B cell (primary cell): ENCODE results near the gene FAM118B. TPM values are rescaled to one million over a fixed set of nuclear protein-coding genes. Genes with fewer than 3 reads are reported as not detected.

Experiments
- ATAC-seq: fragments of 200-7000 bp; cut with Tn5 transposase; one replicate; pipeline ENCODE4 v1.10.0; 2021; ENCODE audit warnings: low read depth, mild to moderate bottlenecking, moderate number of reproducible peaks, moderate library complexity
- CTCF ChIA-PET: fragments of 350-600 bp; sonication (Branson Sonifier 250); formaldehyde crosslinking; loops from one replicate; lab custom pipeline; 2021; ENCODE audit warnings: antibody characterized with exemption, inconsistent platforms; lab: Charles Lee
- POLR2A ChIA-PET: fragments of 350-600 bp; sonication (Branson Sonifier 250); formaldehyde crosslinking; loops from one replicate; lab custom pipeline; 2021; ENCODE audit warnings: antibody characterized with exemption; lab: Charles Lee
- DNase-seq: peaks from one replicate; pipeline ENCODE4 v3.0.0; 2013
- H2AFZ ChIP-seq: 2 replicates; pipeline ENCODE4 v1.6.1; 2012; ENCODE audit warnings: mild to moderate bottlenecking, low read depth, low read length; ENCODE audit not compliant: insufficient read depth, poor library complexity, severe bottlenecking
- H3K27ac ChIP-seq, 2 donors: 1 replicate in 1 of 2; 2 replicates in 1 of 2; pipeline ENCODE4 v1.5.1; 2012 to 2013; ENCODE audit warnings: low read length in 2 of 2, mild to moderate bottlenecking in 2 of 2, moderate library complexity in 1 of 2
- H3K27me3 ChIP-seq, 4 experiments: fragments of 200-600 bp in 1 of 4; sonication (generic) in 1 of 4; replicated peaks in 1 of 4; 1 replicate in 2 of 4; 2 replicates in 2 of 4; pipeline versions ENCODE4 v1.6.1 to v1.7.0; 2013 to 2016; ENCODE audit warnings: low read length in 3 of 4, mild to moderate bottlenecking in 2 of 4, mixed read lengths in 1 of 4, moderate library complexity in 1 of 4; ENCODE audit not compliant: insufficient read depth in 4 of 4, control insufficient read depth in 3 of 4; ENCODE audit errors: control extremely low read depth in 1 of 4
- H3K36me3 ChIP-seq, 2 experiments: replicated peaks in 1 of 2; 1 replicate in 1 of 2; 2 replicates in 1 of 2; pipeline versions ENCODE4 v1.6.1 to v1.7.1; 2013; ENCODE audit warnings: low read length in 1 of 2; ENCODE audit not compliant: insufficient read depth in 2 of 2, control insufficient read depth in 1 of 2; ENCODE audit errors: control extremely low read depth in 1 of 2, extremely low read depth in 1 of 2
- H3K4me1 ChIP-seq, 2 donors: fragments of 200-600 bp in 1 of 2; sonication (generic) in 1 of 2; 1 replicate in 1 of 2; 2 replicates in 1 of 2; pipeline versions ENCODE4 v1.5.1 to v1.6.1; 2013 to 2017; ENCODE audit warnings: low read length in 2 of 2; ENCODE audit not compliant: control insufficient read depth in 2 of 2, insufficient read depth in 2 of 2
- H3K4me2 ChIP-seq: replicated peaks from 2 replicates; pipeline ENCODE3; 2012; ENCODE audit warnings: mild to moderate bottlenecking, low read depth, low read length; ENCODE audit not compliant: poor library complexity, severe bottlenecking
- H3K4me3 ChIP-seq, 5 experiments: fragments of 200-600 bp in 1 of 5; sonication (generic) in 1 of 5; 1 replicate in 3 of 5; 2 replicates in 2 of 5; pipeline versions ENCODE4 v1.5.1 to v1.7.0; 2011 to 2016; ENCODE audit warnings: low read length in 4 of 5, mild to moderate bottlenecking in 4 of 5, low read depth in 2 of 5, control low read depth in 1 of 5, moderate library complexity in 1 of 5; ENCODE audit not compliant: insufficient read depth in 1 of 5; ENCODE audit errors: control extremely low read depth in 1 of 5, extremely low read depth in 1 of 5
- H3K79me2 ChIP-seq: fragments of 200-600 bp; sonication (generic); one replicate; pipeline ENCODE4 v1.6.0; 2016; ENCODE audit warnings: low read length; ENCODE audit not compliant: control insufficient read depth, insufficient read depth
- H3K9ac ChIP-seq: fragments of 200-600 bp; sonication (generic); 2 replicates; pipeline ENCODE4 v1.6.1; 2017; ENCODE audit warnings: mild to moderate bottlenecking, low read length, moderate library complexity
- H3K9me3 ChIP-seq, 3 donors: one replicate each; pipeline versions ENCODE4 v1.6.1 to v1.7.1; 2013; ENCODE audit warnings: low read length in 2 of 3; ENCODE audit not compliant: control insufficient read depth in 2 of 3, insufficient read depth in 1 of 3; ENCODE audit errors: control extremely low read depth in 1 of 3
- H4K20me1 ChIP-seq: 2 replicates; pipeline ENCODE4 v1.6.0; 2012; ENCODE audit warnings: mild to moderate bottlenecking, low read length; ENCODE audit not compliant: insufficient read depth, control insufficient read depth, poor library complexity, severe bottlenecking
- H3K27ac Mint-ChIP-seq: one replicate; pipeline ENCODE4 v1.8.0; 2021; ENCODE audit warnings: mixed read lengths
- H3K27me3 Mint-ChIP-seq: one replicate; pipeline ENCODE4 v1.8.0; 2021; ENCODE audit warnings: mixed read lengths
- H3K4me1 Mint-ChIP-seq: one replicate; pipeline ENCODE4 v1.8.0; 2021; ENCODE audit warnings: mixed read lengths
- H3K4me3 Mint-ChIP-seq: one replicate; pipeline ENCODE4 v1.8.0; 2021; ENCODE audit warnings: mixed read lengths
- H3K9me3 Mint-ChIP-seq: one replicate; pipeline ENCODE4 v1.8.0; 2022; ENCODE audit warnings: mixed read lengths; ENCODE audit not compliant: insufficient read depth
- EZH2 ChIP-seq: IDR thresholded peaks from 2 replicates; pipeline ENCODE4 v1.6.1; 2012; ENCODE audit warnings: borderline replicate concordance, low read depth, mild to moderate bottlenecking, moderate library complexity, low read length; ENCODE audit not compliant: insufficient read depth, poor library complexity, severe bottlenecking
- WGBS: methylation state at CpG from one replicate; pipeline ENCODE4 v1.1.5; 2013; ENCODE audit warnings: missing lambda C conversion rate; ENCODE audit not compliant: insufficient coverage; 5-methylcytosine and 5-hydroxymethylcytosine counted together
- intact Hi-C: fragments of 100-400 bp; cut with micrococcal nuclease; formaldehyde crosslinking; loops from one replicate; pipeline ENCODE4 v1.10.0; 2022
- polyA plus RNA-seq: library from polyadenylated mRNA; depleted of rRNA; stranded (reverse); fragments of >200 nt; gene quantifications from 2 replicates; pipeline ENCODE4 v1.2.3, GENCODE V29; 2012
- small RNA-seq: library from RNA; depleted of rRNA; stranded (forward); fragments of <200 nt; gene quantifications from one replicate; pipeline ENCODE3, GENCODE V24; 2012; ENCODE audit warnings: low replicate concordance, low read depth; ENCODE audit not compliant: insufficient read length
- total RNA-seq, 2 donors: library from RNA; stranded (reverse); fragments of 120-200 nt in 1 of 2; gene quantifications; 1 replicate in 1 of 2; 2 replicates in 1 of 2; pipeline versions ENCODE4 v1.2.3 to v1.2.4, GENCODE V29; 2013 to 2022
- TF ChIP-seq, protein P1 (sequence below): fragments of 200-600 bp; IDR thresholded peaks from one replicate; pipeline ENCODE4 v1.8.0; 2022; ENCODE audit warnings: antibody characterized with exemption, mild to moderate bottlenecking

FAM118B gene
- total and polyA plus RNA-seq, 2 donors (not counting 1 experiment from before 2014, with no cell fraction given), result 7.3 to 14.1 TPM

DNA sequence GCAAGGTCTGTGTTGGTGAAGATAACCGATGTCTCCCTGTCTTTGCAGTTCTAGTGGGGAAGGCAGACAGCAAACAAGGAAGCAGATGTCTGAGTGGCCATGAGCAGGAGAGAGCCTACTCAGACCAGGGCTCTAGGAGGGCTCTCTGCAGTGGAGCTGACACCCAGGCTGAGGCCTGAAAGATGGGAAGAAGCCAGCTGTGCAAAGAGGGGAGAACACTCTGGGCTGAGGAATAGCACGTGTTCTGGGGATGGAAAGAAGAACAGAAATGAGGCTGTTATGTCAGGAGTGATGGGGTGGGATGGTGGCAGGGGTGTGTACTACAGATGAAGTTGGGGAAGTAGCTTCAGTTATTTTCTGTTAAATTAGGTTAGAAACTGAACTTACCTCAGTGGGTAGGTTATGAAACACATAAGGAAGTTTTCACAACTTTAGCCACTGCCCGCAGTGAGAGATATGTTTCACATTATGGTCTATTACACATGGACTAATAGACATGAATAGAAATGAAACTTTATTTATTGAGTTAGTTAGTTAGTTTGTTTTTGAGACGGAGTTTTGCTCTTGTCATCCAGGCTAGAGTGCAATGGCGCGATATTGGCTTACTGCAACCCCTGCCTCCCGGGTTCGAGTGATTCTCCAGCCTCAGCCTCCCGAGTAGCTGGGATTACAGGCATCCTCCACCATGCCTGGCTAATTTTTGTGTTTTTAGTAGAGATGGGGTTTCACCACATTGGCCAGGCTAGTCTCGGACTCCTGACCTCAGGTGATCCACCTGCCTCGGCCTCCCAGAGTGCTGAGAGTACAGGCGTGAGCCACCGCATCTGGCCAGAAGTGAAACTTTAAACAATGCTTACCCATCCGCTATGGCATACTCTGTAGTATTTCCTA is 100.1 kb downstream of the FAM118B start:
- intact Hi-C loops, result no loop called here
- H3K27me3 Mint-ChIP-seq, result no peaks in the 10 kb centered on the region
- no peak overlapping the region for H3K4me3 Mint-ChIP-seq

More for the DNA sequence above, 100.1 kb downstream of the FAM118B start:
- Histone ChIP-seq H2AFZ (no peak overlapping the region), H3K4me2 (no peak overlapping the region), H4K20me1 (peaks cover 13% of the 10 kb centered on the region), H3K9ac (no peak overlapping the region), H3K36me3 (peaks cover 2 to 49% of the 10 kb centered on the region in 2 experiments), H3K4me1 (peaks cover 0 to 11% of the 10 kb centered on the region in 2 donors), H3K9me3 (no peaks in the 10 kb centered on the region), H3K79me2 (peaks cover 37% of the 10 kb centered on the region), H3K4me3 (no peak overlapping the region), H3K27me3 (no peaks in the 10 kb centered on the region), H3K27ac (no peak overlapping the region)
- Mint-ChIP-seq H3K4me1 (peaks cover 25% of the 10 kb centered on the region), H3K9me3 (no peaks in the 10 kb centered on the region), H3K27ac (no peak overlapping the region)
- WGBS, result 87% methylated on average over 11 of the region's 14 CpGs
- TF ChIP-seq, protein P1, sequence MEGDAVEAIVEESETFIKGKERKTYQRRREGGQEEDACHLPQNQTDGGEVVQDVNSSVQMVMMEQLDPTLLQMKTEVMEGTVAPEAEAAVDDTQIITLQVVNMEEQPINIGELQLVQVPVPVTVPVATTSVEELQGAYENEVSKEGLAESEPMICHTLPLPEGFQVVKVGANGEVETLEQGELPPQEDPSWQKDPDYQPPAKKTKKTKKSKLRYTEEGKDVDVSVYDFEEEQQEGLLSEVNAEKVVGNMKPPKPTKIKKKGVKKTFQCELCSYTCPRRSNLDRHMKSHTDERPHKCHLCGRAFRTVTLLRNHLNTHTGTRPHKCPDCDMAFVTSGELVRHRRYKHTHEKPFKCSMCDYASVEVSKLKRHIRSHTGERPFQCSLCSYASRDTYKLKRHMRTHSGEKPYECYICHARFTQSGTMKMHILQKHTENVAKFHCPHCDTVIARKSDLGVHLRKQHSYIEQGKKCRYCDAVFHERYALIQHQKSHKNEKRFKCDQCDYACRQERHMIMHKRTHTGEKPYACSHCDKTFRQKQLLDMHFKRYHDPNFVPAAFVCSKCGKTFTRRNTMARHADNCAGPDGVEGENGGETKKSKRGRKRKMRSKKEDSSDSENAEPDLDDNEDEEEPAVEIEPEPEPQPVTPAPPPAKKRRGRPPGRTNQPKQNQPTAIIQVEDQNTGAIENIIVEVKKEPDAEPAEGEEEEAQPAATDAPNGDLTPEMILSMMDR, result no peak
- no peak for TF ChIP-seq EZH2
- ChIA-PET POLR2A (no interaction called here), CTCF (interaction anchor here (1.0 to 4.8 kb wide), 9 partner anchors 7 to 1034 kb away, joined by 3 to 55 read pairs (median 5); partner anchors contain the start of gene ST3GAL4)
- no peak for DNase-seq
- ATAC-seq, result no peak

Small RNA genes lying within 50 kb of the gene (small RNA-seq; reads per million reads assigned to genes)
- gene AP001893.2, result not detected
- not detected for gene RN7SL351P
- gene RNU4-86P, result not detected

Other genes starting within 250 kb of the FAM118B start
- not detected in 2 replicates for gene CDON, start 148.9 kb upstream of the FAM118B start, total RNA-seq
- 0.01 and 0.30 TPM in 2 replicates for gene CDON, start 148.9 kb upstream of the FAM118B start, polyA plus RNA-seq
- gene RPUSD4, start 132 bp upstream of the FAM118B start, total RNA-seq, result 48.8 and 50.4 TPM in 2 replicates
- gene RPUSD4, start 132 bp upstream of the FAM118B start, polyA plus RNA-seq, result 24.5 and 31.4 TPM in 2 replicates
- 129 and 136 TPM in 2 replicates for gene SRPRA, start 57.1 kb downstream of the FAM118B start, total RNA-seq
- 115 and 177 TPM in 2 replicates for gene SRPRA, start 57.1 kb downstream of the FAM118B start, polyA plus RNA-seq
- gene FOXRED1, start 57.4 kb downstream of the FAM118B start, total RNA-seq, result 44.4 and 46.0 TPM in 2 replicates
- gene FOXRED1, start 57.4 kb downstream of the FAM118B start, polyA plus RNA-seq, result 26.1 and 36.3 TPM in 2 replicates
- 25.1 and 27.1 TPM in 2 replicates for gene TIRAP, start 71.3 kb downstream of the FAM118B start, total RNA-seq
- gene TIRAP, start 71.3 kb downstream of the FAM118B start, polyA plus RNA-seq, result 9.9 and 10.5 TPM in 2 replicates
- gene DCPS, start 92.3 kb downstream of the FAM118B start, total RNA-seq, result 21.7 and 24.5 TPM in 2 replicates
- gene DCPS, start 92.3 kb downstream of the FAM118B start, polyA plus RNA-seq, result 26.8 and 37.1 TPM in 2 replicates
- 1.9 TPM in 2 replicates for gene ST3GAL4, start 143.9 kb downstream of the FAM118B start, total RNA-seq
- 1.0 and 1.1 TPM in 2 replicates for gene ST3GAL4, start 143.9 kb downstream of the FAM118B start, polyA plus RNA-seq